Chondrocyte (in vitro differentiated cells): ENCODE results near the gene DNAJA4. TPM values are rescaled to one million over a fixed set of nuclear protein-coding genes. Genes with fewer than 3 reads are reported as not detected.

Experiments used
- DNase-seq: peaks from one replicate; pipeline ENCODE4 v3.0.0; 2021; ENCODE audit warnings: mixed read lengths, low spot score
- H3K27ac Mint-ChIP-seq: one replicate; pipeline ENCODE4 v1.8.0; 2021; ENCODE audit warnings: mild to moderate bottlenecking, moderate library complexity, mixed read lengths; ENCODE audit not compliant: unreplicated experiment
- H3K27me3 Mint-ChIP-seq: 2 replicates; pipeline ENCODE4 v1.8.0; 2021; ENCODE audit warnings: low read depth, mixed read lengths
- H3K36me3 Mint-ChIP-seq: 2 replicates; pipeline ENCODE4 v1.8.0; 2021; ENCODE audit warnings: low read depth, mixed read lengths
- H3K4me1 Mint-ChIP-seq: 2 replicates; pipeline ENCODE4 v1.8.0; 2021; ENCODE audit warnings: low read depth, mild to moderate bottlenecking, mixed read lengths
- H3K4me3 Mint-ChIP-seq: one replicate; pipeline ENCODE4 v1.8.0; 2021; ENCODE audit warnings: mild to moderate bottlenecking, moderate library complexity, mixed read lengths; ENCODE audit not compliant: unreplicated experiment
- H3K9me3 Mint-ChIP-seq: 2 replicates; pipeline ENCODE4 v1.8.0; 2021; ENCODE audit warnings: low read depth, mixed read lengths
- CTCF ChIP-seq: fragments of 200-600 bp; sonication (generic); IDR thresholded peaks from 2 replicates; pipeline ENCODE4 v1.5.0; 2021; ENCODE audit warnings: antibody characterized with exemption, mild to moderate bottlenecking, moderate library complexity
- total RNA-seq: library from RNA; stranded (reverse); gene quantifications from 3 replicates; pipeline ENCODE4 v1.2.1, GENCODE V29; 2021

DNAJA4 gene
- total RNA-seq, 1 donor from 2014 or later, result 0.27 TPM

DNA sequence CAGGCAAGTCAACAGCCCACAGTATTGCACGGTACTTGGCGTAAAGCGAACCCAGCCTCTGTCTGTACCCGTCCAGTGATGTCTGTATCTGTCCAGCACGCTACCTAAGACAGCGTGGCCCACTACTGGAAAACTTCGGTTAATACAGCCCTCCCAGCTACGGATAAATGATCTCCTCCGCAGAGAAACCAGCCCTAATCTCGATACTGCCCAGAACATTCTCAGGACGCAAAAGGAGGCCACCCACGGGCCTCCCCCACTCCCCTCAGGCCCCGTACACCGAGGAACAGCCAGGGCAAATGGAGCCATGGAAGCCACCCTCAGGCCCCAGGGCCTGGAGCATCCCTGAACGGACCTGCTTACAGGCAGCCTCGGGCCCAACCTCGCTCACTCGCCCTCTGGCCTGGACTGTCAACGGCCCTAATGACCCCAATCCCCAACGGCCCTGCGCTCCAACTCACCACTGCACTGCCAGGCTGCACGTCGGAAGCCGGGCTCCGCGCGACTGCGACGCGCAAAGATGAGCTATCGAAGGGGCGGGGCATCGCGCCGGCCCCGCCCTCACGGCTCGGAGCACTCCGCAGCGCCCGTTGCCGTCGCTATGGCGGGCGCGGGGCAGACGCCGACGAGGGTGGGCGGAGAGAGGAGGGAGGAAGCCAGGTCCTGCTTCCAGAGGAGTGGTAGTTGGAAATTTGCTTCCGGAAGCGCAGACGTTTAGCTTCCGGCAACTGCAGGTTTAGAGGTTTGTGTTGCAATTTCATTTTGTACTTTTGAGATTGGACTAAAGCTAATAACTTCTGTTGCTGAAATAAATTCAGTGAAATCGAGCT, 35.0 kb downstream of the DNAJA4 start, which contains the start of gene SKIC8:
Gene SKIC8, minus strand, starts transcription at position 509 of the 830 bp plus-strand sequence. CDS start 3,923 bp downstream, outside the sequence.
- H3K27me3 Mint-ChIP-seq, result no peaks in the 10 kb centered on the region
- peak within 1 kb of the TSS; percentile 98 for H3K4me3 Mint-ChIP-seq
- no peak for DNase-seq
- peaks cover 45% of the 10 kb centered on the region for H3K4me1 Mint-ChIP-seq
- TF ChIP-seq CTCF, result peak; percentile 37
- H3K27ac Mint-ChIP-seq, result peak within 1 kb of the TSS; percentile 97
- H3K9me3 Mint-ChIP-seq, result no peaks in the 10 kb centered on the region
- no peaks in the 10 kb centered on the region for H3K36me3 Mint-ChIP-seq

GRCh38 chr15:78301326-78301725, 37.0 kb downstream of the DNAJA4 start:
- peak overlapping the region; percentile 37 for H3K27ac Mint-ChIP-seq
- H3K27me3 Mint-ChIP-seq, result no peaks in the 10 kb centered on the region
- no peak for TF ChIP-seq CTCF
- DNase-seq, result no peak
- no peak overlapping the region for H3K4me3 Mint-ChIP-seq
- peaks cover 54% of the 10 kb centered on the region for H3K4me1 Mint-ChIP-seq
- H3K9me3 Mint-ChIP-seq, result no peaks in the 10 kb centered on the region
- H3K36me3 Mint-ChIP-seq, result no peaks in the 10 kb centered on the region

DNA sequence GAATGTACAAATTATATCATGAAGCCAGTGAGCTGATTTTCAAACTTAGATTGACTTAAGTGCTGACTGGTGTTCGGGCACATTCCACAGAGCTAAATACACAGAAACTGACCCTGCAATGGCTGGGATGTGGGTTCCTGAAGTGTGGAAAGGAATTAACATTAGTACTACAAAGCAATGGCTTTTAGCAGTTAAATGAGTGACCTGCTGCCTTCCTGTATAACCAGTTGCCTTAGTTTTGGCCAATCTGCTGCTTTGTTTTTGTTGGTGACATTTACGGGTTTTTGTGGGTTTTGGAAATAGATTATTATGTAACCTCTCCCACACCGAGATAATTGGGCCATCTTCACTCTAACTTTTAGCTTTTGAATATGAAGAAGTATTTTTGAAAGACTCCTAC, 37.5 kb downstream of the DNAJA4 start:
- H3K27me3 Mint-ChIP-seq, result no peaks in the 10 kb centered on the region
- H3K4me3 Mint-ChIP-seq, result no peak overlapping the region
- no peak for TF ChIP-seq CTCF
- DNase-seq, result no peak
- H3K27ac Mint-ChIP-seq, result peak overlapping the region; percentile 37
- no peaks in the 10 kb centered on the region for H3K9me3 Mint-ChIP-seq
- peaks cover 58% of the 10 kb centered on the region for H3K4me1 Mint-ChIP-seq
- H3K36me3 Mint-ChIP-seq, result no peaks in the 10 kb centered on the region

- Mint-ChIP-seq H3K27ac (peak overlapping the region; percentile 81), H3K4me3 (no peak overlapping the region), H3K4me1 (peaks cover 57% of the 10 kb centered on the region), H3K27me3 (no peaks in the 10 kb centered on the region), H3K9me3 (no peaks in the 10 kb centered on the region), H3K36me3 (no peaks in the 10 kb centered on the region)
- no peak for DNase-seq
- no peak for TF ChIP-seq CTCF
Observed at GRCh38 chr15:78302579-78303312, 38.4 kb downstream of the DNAJA4 start.
